HPDE6-E6E7 (cell line): ENCODE measurements around the gene CD3D.

Experiments used
- DNase-seq: peaks from one replicate; pipeline ENCODE4 v3.0.0; 2011; ENCODE audit warnings: missing footprints; ENCODE audit errors: extremely low spot score

Gene CD3D

GRCh38 chr11:118342503-118343161 is at the start of gene CD3D:
Gene CD3D (minus strand): TSS chr11:118342705. CDS start chr11:118342607, 98 bp downstream.
- DNase-seq = no peak

- no peak for DNase-seq
Observed at GRCh38 chr11:118383657-118384056, 41.2 kb upstream of the CD3D start.

GRCh38 chr11:118382954-118383353 is 40.4 kb upstream of the CD3D start:
- no peak for DNase-seq

GRCh38 chr11:118380571-118380970 is 38.1 kb upstream of the CD3D start:
- peak; percentile 82 for DNase-seq

GRCh38 chr11:118379497-118379896 is 37.0 kb upstream of the CD3D start:
- DNase-seq = no peak

- DNase-seq = no peak
Observed at GRCh38 chr11:118375978-118376377, 33.5 kb upstream of the CD3D start.

- DNase-seq = no peak
Observed at GRCh38 chr11:118374729-118375128, 32.2 kb upstream of the CD3D start.

GRCh38 chr11:118373871-118374270 is 31.4 kb upstream of the CD3D start:
- no peak for DNase-seq

- no peak for DNase-seq
Observed at GRCh38 chr11:118373263-118373662, 30.8 kb upstream of the CD3D start.

- DNase-seq = no peak
Observed at GRCh38 chr11:118370774-118371173, 28.3 kb upstream of the CD3D start.

GRCh38 chr11:118366287-118366686 is 23.8 kb upstream of the CD3D start:
- DNase-seq = no peak

GRCh38 chr11:118364956-118365615 is 22.6 kb upstream of the CD3D start:
- no peak for DNase-seq

GRCh38 chr11:118359295-118359958 is 16.9 kb upstream of the CD3D start, which contains the start of gene UBE4A:
Gene UBE4A (plus strand): TSS chr11:118359600. CDS start chr11:118365081, 5,481 bp downstream.
- DNase-seq = peak; percentile 72

- DNase-seq = no peak
Observed at GRCh38 chr11:118358071-118358470, 15.6 kb upstream of the CD3D start.

- DNase-seq = no peak
Observed at GRCh38 chr11:118353084-118353710, 10.7 kb upstream of the CD3D start.

GRCh38 chr11:118349475-118349874 is 7.0 kb upstream of the CD3D start:
- DNase-seq = no peak

- no peak for DNase-seq
Observed at GRCh38 chr11:118343981-118344515, 1.5 kb upstream of the CD3D start, which contains the start of gene CD3G. Gene CD3G (plus strand): TSS chr11:118344344. CDS start chr11:118344424, 80 bp downstream.

GRCh38 chr11:118343248-118343647 is 743 bp upstream of the CD3D start:
- DNase-seq = no peak

GRCh38 chr11:118341815-118342489 is 553 bp downstream of the CD3D start:
- DNase-seq = no peak

GRCh38 chr11:118341261-118341660 is 1.2 kb downstream of the CD3D start:
- DNase-seq = no peak

GRCh38 chr11:118340449-118340848 is 2.1 kb downstream of the CD3D start:
- DNase-seq = no peak
